Neural progenitor cell (in vitro differentiated cells): ENCODE results near the gene RPA1.
A peak's percentile ranks its signal among the peaks of the same experiment; 100 is the strongest.

Experiments used
- EZH2 ChIP-seq: fragments of 200-600 bp; sonication (generic); IDR thresholded peaks from 2 replicates; pipeline ENCODE4 v1.6.1; 2017; ENCODE audit warnings: antibody characterized with exemption, mild to moderate bottlenecking, moderate library complexity
- TF ChIP-seq, protein P1 (sequence below): fragments of 200-600 bp; sonication (generic); IDR thresholded peaks from 2 replicates; pipeline ENCODE4 v1.5.1; 2017; ENCODE audit warnings: antibody characterized with exemption, mild to moderate bottlenecking

GRCh38 chr17:1882836-1883235 lies 53.0 kb downstream of the RPA1 start:
- TF ChIP-seq, protein P1, sequence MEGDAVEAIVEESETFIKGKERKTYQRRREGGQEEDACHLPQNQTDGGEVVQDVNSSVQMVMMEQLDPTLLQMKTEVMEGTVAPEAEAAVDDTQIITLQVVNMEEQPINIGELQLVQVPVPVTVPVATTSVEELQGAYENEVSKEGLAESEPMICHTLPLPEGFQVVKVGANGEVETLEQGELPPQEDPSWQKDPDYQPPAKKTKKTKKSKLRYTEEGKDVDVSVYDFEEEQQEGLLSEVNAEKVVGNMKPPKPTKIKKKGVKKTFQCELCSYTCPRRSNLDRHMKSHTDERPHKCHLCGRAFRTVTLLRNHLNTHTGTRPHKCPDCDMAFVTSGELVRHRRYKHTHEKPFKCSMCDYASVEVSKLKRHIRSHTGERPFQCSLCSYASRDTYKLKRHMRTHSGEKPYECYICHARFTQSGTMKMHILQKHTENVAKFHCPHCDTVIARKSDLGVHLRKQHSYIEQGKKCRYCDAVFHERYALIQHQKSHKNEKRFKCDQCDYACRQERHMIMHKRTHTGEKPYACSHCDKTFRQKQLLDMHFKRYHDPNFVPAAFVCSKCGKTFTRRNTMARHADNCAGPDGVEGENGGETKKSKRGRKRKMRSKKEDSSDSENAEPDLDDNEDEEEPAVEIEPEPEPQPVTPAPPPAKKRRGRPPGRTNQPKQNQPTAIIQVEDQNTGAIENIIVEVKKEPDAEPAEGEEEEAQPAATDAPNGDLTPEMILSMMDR: peak; percentile 65
- no peak for TF ChIP-seq EZH2
